Stimulated activated CD4-positive, alpha-beta T cell treated with anti-CD3 and anti-CD28 coated beads, Interleukin-4, amount 100 ng/mL, for 24 hours (primary cell): ENCODE data around the gene SORCS2.

Experiments
- DNase-seq: peaks from one replicate; pipeline ENCODE4 v3.0.0-alpha.2; 2020

Gene SORCS2

GRCh38 chr4:7661066-7661748 lies 468.9 kb downstream of the SORCS2 start:
- no peak for DNase-seq

- no peak for DNase-seq
These were observed 469.6 kb downstream of the SORCS2 start for GRCh38 chr4:7661846-7662506.

GRCh38 chr4:7662507-7662846 lies 470.1 kb downstream of the SORCS2 start:
- DNase-seq: no peak

GRCh38 chr4:7663075-7663541 lies 470.8 kb downstream of the SORCS2 start:
- no peak for DNase-seq

GRCh38 chr4:7664106-7664505 lies 471.8 kb downstream of the SORCS2 start:
- no peak for DNase-seq

- DNase-seq: no peak
These were observed 473.0 kb downstream of the SORCS2 start for GRCh38 chr4:7665321-7665720.

GRCh38 chr4:7666011-7666410 lies 473.7 kb downstream of the SORCS2 start:
- DNase-seq: no peak

- DNase-seq: no peak
These were observed 474.4 kb downstream of the SORCS2 start for GRCh38 chr4:7666744-7667143.

GRCh38 chr4:7668271-7668670 lies 475.9 kb downstream of the SORCS2 start:
- no peak for DNase-seq

- no peak for DNase-seq
These were observed 476.5 kb downstream of the SORCS2 start for GRCh38 chr4:7668826-7669225.

- DNase-seq: no peak
These were observed 480.3 kb downstream of the SORCS2 start for GRCh38 chr4:7672601-7673000.

GRCh38 chr4:7673121-7673520 lies 480.8 kb downstream of the SORCS2 start:
- no peak for DNase-seq

GRCh38 chr4:7674706-7675105 lies 482.4 kb downstream of the SORCS2 start:
- no peak for DNase-seq

GRCh38 chr4:7675136-7675535 lies 482.8 kb downstream of the SORCS2 start:
- no peak for DNase-seq

GRCh38 chr4:7675612-7676320 lies 483.4 kb downstream of the SORCS2 start:
- no peak for DNase-seq

GRCh38 chr4:7676398-7676922 lies 484.1 kb downstream of the SORCS2 start:
- DNase-seq: no peak

GRCh38 chr4:7677086-7677485 lies 484.7 kb downstream of the SORCS2 start:
- DNase-seq: no peak

GRCh38 chr4:7677799-7678301 lies 485.5 kb downstream of the SORCS2 start:
- no peak for DNase-seq

- no peak for DNase-seq
These were observed 486.0 kb downstream of the SORCS2 start for GRCh38 chr4:7678318-7678852.

GRCh38 chr4:7679406-7680040 lies 487.2 kb downstream of the SORCS2 start:
- no peak for DNase-seq

GRCh38 chr4:7680106-7680505 lies 487.8 kb downstream of the SORCS2 start:
- no peak for DNase-seq

GRCh38 chr4:7680731-7681130 lies 488.4 kb downstream of the SORCS2 start:
- no peak for DNase-seq
